Keratinocyte (primary cell): Measurements from ENCODE around the gene DMRT3. TPM values are rescaled to one million over a fixed set of nuclear protein-coding genes. Genes with fewer than 3 reads are reported as not detected.

ENCODE experiments used
- DNase-seq: peaks from one replicate; pipeline ENCODE4 v3.0.0-alpha.2; 2011; ENCODE audit warnings: low read depth, missing footprints, low spot score
- FAIRE-seq: peaks from 2 replicates; lab custom pipeline; 2011; peaks lifted over from hg19 to GRCh38; lab: Jason Lieb, UNC
- H2AFZ ChIP-seq: 2 replicates; pipeline ENCODE4 v1.6.0; 2012; ENCODE audit warnings: low read length, control low read depth, inconsistent platforms; ENCODE audit not compliant: control insufficient read depth
- H3K27ac ChIP-seq: 2 replicates; pipeline ENCODE4 v1.5.1; 2011; ENCODE audit warnings: low read length; ENCODE audit not compliant: control insufficient read depth, insufficient read depth
- H3K27me3 ChIP-seq: 3 replicates; pipeline ENCODE4 v1.6.0; 2011; ENCODE audit warnings: low read length; ENCODE audit not compliant: control insufficient read depth, insufficient read depth; ENCODE audit errors: extremely low read depth
- H3K36me3 ChIP-seq, 2 experiments: 2 replicates in 1 of 2; 3 replicates in 1 of 2; pipeline ENCODE4 v1.5.1; 2011; ENCODE audit warnings: low read length in 2 of 2, mild to moderate bottlenecking in 1 of 2; ENCODE audit not compliant: control insufficient read depth in 2 of 2, insufficient read depth in 2 of 2; ENCODE audit errors: extremely low read depth in 1 of 2
- H3K4me1 ChIP-seq: 3 replicates; pipeline ENCODE4 v1.5.1; 2011; ENCODE audit warnings: low read length; ENCODE audit not compliant: control insufficient read depth, insufficient read depth; ENCODE audit errors: extremely low read depth
- H3K4me2 ChIP-seq: 3 replicates; pipeline ENCODE4 v1.6.0; 2011; ENCODE audit warnings: low read depth, low read length; ENCODE audit not compliant: control insufficient read depth, insufficient read depth; ENCODE audit errors: extremely low read depth
- H3K4me3 ChIP-seq, 3 experiments: fragments of 200-600 bp in 1 of 3; sonication (generic) in 1 of 3; 2 replicates in 2 of 3; 3 replicates in 1 of 3; pipeline ENCODE4 v1.5.1; 2011 to 2016; ENCODE audit warnings: low read length in 3 of 3, mild to moderate bottlenecking in 3 of 3, control low read depth in 2 of 3, inconsistent platforms in 1 of 3, low read depth in 1 of 3, mixed read lengths in 1 of 3, mixed run types in 1 of 3, moderate library complexity in 1 of 3; ENCODE audit not compliant: control insufficient read depth in 2 of 3, insufficient read depth in 2 of 3; ENCODE audit errors: extremely low read depth in 1 of 3
- H3K79me2 ChIP-seq: 2 replicates; pipeline ENCODE4 v1.6.0; 2012; ENCODE audit warnings: low read length; ENCODE audit not compliant: control insufficient read depth, insufficient read depth
- H3K9ac ChIP-seq: 3 replicates; pipeline ENCODE4 v1.6.0; 2011; ENCODE audit warnings: low read length; ENCODE audit not compliant: control insufficient read depth, insufficient read depth; ENCODE audit errors: extremely low read depth
- H3K9me1 ChIP-seq: 3 replicates; pipeline ENCODE4 v1.6.0; 2011; ENCODE audit warnings: low read length; ENCODE audit not compliant: control insufficient read depth, insufficient read depth; ENCODE audit errors: extremely low read depth
- H3K9me3 ChIP-seq: 2 replicates; pipeline ENCODE4 v1.5.1; 2012; ENCODE audit warnings: low read depth, low read length; ENCODE audit not compliant: control insufficient read depth
- H4K20me1 ChIP-seq: 3 replicates; pipeline ENCODE4 v1.6.0; 2011; ENCODE audit warnings: low read length; ENCODE audit not compliant: control insufficient read depth, insufficient read depth; ENCODE audit errors: extremely low read depth
- CTCF ChIP-seq, 3 experiments: IDR thresholded peaks in 1 of 3; conservative IDR thresholded peaks in 1 of 3; optimal IDR thresholded peaks in 1 of 3; 2 replicates in 2 of 3; 3 replicates in 1 of 3; pipeline versions ENCODE3 to v1.5.1; 2011; ENCODE audit warnings: low read length in 3 of 3, mild to moderate bottlenecking in 3 of 3, moderate library complexity in 2 of 3, control low read depth in 1 of 3, inconsistent platforms in 1 of 3; ENCODE audit not compliant: insufficient read depth in 2 of 3; ENCODE audit errors: extremely low read depth in 1 of 3
- EZH2 ChIP-seq: IDR thresholded peaks from one replicate; pipeline ENCODE4 v1.6.1; 2012; ENCODE audit warnings: inconsistent platforms, mild to moderate bottlenecking, low read length, moderate library complexity
- dilution Hi-C: fragments of 300-500 bp; cut with MboI; formaldehyde crosslinking; loops from one replicate; pipeline ENCODE4 v1.7.0; 2020; ENCODE audit warnings: low sequenced_read_pairs; ENCODE audit not compliant: extremely low pct_ligation_motif_present
- polyA plus RNA-seq, 5 experiments: library from polyadenylated mRNA; depleted of rRNA in 3 of 5; stranded (reverse) in 3 of 5; stranded (forward) in 1 of 5; unstranded in 1 of 5; fragments of >200 nt; gene quantifications; 1 replicate in 1 of 5; 2 replicates in 3 of 5; 3 replicates in 1 of 5; pipeline versions ENCODE4 v1.2.1 to v1.2.3, GENCODE V29; 2011 to 2012; ENCODE audit warnings: missing spikeins in 2 of 5, low read depth in 1 of 5, low replicate concordance in 1 of 5

Gene DMRT3
- polyA plus RNA-seq, 1 donor (not counting 4 experiments of a cell fraction or from before 2014, with no cell fraction given): not detected

GRCh38 chr9:948497-948896 is 28.0 kb upstream of the DMRT3 start:
- dilution Hi-C loops: no loop called here
- TF ChIP-seq CTCF (optimal IDR thresholded peaks at IDR 0.05 in 1 of 3, IDR thresholded peaks at IDR 0.05 in 1 of 3, conservative IDR thresholded peaks at IDR 0.05 in 1 of 3; ENCODE audit: extremely low read depth in 1 of 3, insufficient read depth in 2 of 3, low read length in 3 of 3) (no peak), EZH2 (no peak)
- Histone ChIP-seq H3K4me2 (no peak overlapping the region), H3K79me2 (no peaks in the 10 kb centered on the region), H3K9ac (no peak overlapping the region), H3K27me3 (peaks cover 6% of the 10 kb centered on the region), H2AFZ (no peak overlapping the region), H3K4me3 (no peak overlapping the region), H3K36me3 (no peaks in the 10 kb centered on the region), H3K27ac (no peak overlapping the region), H3K4me1 (no peaks in the 10 kb centered on the region), H3K9me3 (no peaks in the 10 kb centered on the region), H4K20me1 (no peaks in the 10 kb centered on the region), H3K9me1 (no peaks in the 10 kb centered on the region)
- DNase-seq (no peak), FAIRE-seq (no peak)

GRCh38 chr9:950139-950538 is 26.3 kb upstream of the DMRT3 start:
- H3K27me3 ChIP-seq: peaks cover 6% of the 10 kb centered on the region
- dilution Hi-C loops: no loop called here
- H4K20me1 ChIP-seq: no peaks in the 10 kb centered on the region
- TF ChIP-seq EZH2: no peak
- TF ChIP-seq CTCF (optimal IDR thresholded peaks at IDR 0.05 in 1 of 3, IDR thresholded peaks at IDR 0.05 in 1 of 3, conservative IDR thresholded peaks at IDR 0.05 in 1 of 3; ENCODE audit: extremely low read depth in 1 of 3, insufficient read depth in 2 of 3, low read length in 3 of 3): peak in 1 of 3 experiments; percentile 23
- H3K79me2 ChIP-seq: no peaks in the 10 kb centered on the region
- H3K4me1 ChIP-seq: no peaks in the 10 kb centered on the region
- H3K4me2 ChIP-seq: no peak overlapping the region
- DNase-seq (no peak), FAIRE-seq (no peak)
- no peak overlapping the region for H3K4me3 ChIP-seq
- no peaks in the 10 kb centered on the region for H3K36me3 ChIP-seq
- no peak overlapping the region for H3K27ac ChIP-seq
- no peak overlapping the region for H2AFZ ChIP-seq
- H3K9me1 ChIP-seq: no peaks in the 10 kb centered on the region
- H3K9me3 ChIP-seq: no peaks in the 10 kb centered on the region
- H3K9ac ChIP-seq: no peak overlapping the region
